SW 1271 (cell line): Measurements from ENCODE around the gene IL17REL.
"Not testable (repeated sequence)": the region's sequence is repeated elsewhere in the genome, so short reads cannot be mapped to it uniquely, and the experiment has no call there.

Experiments
- DNase-seq, 2 experiments: peaks; one replicate each; lab custom pipeline; 2025; lab: John Stamatoyannopoulos, UW

Gene IL17REL

DNA sequence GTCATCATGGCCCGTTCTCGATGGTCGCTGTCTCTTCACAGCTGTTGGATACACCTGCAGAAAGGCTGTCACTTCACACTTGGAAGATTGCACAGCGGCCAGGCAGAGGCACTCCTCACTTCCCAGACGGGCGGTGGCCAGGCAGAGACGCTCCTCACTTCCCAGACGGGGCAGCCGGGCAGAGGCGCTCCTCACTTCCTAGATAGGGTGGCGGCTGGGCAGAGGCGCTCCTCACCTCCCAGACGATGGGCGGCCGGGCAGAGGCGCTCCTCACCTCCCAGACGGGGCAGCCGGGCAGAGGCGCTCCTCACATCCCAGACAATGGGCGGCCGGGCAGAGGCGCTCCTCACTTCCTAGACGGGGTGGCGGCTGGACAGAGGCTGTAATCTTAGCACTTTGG is 22.7 kb downstream of the IL17REL start:
- DNase-seq = not testable (repeated sequence)

DNA sequence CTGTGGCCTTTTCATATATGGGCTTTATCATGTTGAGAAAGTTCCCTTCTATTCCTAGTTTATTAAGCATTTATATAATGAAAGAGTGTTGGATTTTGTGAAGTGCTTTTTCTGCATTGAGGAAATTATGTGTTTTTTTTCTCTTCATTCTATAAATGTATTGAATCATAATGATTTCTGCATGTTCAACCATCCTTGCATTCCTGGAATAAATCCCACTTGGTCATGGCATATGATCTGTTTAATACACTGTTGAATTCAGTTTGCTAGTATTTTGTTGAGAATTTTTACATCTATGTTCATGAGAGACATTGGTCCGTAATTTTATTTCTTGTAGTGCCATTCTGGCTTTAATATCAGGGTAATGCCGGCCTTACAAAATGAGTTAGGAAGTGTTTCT is 26.2 kb downstream of the IL17REL start:
- no peak for DNase-seq

DNA sequence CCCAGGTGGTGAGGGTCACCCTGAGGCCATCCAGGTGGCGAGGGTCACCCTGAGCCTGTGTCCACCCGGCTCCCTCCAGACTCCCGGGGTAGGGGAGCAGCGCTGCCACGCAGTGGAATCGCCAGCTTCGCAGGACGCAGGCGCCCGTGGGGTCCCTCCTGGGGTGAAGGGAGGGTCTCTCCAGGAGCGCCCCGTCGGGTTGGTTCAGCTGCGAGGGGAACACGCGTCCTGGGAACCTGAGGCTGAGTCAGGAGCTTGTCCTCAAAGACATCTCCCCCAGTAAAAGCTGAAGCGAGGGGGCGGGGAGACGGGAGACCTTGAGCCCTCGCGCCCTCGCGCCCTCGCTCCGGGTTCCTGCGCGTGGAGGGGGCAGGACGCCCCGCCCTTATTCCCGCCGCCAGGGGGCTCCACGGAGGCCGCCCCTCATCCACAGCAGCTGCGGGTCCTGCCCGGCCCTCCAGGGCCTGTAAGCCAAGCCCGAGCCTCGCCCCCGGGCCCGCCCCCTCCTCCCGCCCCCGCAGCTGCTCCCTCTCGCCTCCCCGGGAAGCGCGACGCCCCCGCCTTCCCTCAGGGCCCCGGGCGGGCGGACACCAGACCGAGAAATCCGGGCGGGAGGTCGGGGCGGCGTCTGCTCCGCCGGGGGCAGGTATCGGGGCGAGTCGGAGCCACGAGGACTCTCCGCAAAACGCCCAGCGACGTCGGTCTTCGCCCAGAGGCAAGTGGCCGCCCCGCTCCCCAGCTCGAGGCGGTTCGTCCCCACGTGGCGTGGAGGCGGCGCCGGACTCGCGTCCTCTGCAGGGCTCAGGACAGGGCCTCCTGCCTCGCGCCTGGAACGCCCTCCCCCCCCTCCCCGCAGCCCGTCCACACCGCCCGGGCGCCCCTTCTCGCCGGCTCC is 29.2 kb downstream of the IL17REL start:
- DNase-seq = no peak

DNA sequence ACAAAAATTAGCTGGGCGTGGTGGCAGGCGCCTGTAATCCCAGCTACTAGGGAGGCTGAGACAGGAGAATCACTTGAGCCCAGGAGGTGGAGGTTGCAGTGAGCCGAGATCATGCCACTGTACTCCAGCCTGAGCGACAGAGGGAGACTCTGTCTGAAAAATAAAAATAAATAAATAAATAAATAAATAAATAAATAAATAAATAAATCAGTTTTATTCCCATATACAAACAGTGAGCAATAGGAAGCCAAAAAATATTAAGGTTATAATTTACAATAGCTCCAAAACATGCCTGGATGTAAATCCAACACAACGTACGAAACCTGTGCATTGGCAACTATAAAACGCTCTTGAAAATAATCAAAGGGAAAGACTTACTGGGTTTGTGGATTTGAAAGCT is 30.8 kb downstream of the IL17REL start:
- DNase-seq = not testable (repeated sequence)

DNA sequence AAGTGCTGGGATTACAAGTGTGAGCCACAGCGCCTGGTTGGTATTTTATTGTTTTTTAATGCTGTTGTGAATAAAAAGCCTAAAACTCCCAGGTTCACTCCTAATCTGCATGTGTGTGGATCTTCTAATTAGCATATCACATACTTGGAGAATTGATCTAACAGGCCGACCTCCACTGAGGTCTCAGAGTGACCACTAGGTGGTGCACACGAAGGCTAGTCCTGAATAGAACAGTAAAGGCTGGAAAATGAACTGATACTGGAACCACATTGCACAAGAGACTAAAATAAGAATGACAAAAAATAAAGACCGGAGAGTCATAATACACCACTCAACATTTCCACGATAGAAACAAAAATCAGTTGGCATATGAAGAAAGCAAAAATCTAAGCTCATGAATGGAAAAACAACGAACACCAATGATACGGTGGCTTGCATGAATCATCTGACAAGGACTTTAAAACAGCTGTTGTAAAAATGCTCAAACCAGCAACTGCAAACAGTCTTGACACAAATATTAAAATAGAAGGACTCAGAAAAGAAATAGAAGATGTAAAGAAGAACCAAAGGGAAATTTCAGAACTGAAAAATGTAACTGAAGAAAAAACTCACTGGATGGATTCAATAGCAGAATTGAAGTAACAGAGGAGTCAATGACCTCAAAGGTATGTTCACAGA is 32.8 kb downstream of the IL17REL start:
- peak; percentile 17 to 25 for DNase-seq

DNA sequence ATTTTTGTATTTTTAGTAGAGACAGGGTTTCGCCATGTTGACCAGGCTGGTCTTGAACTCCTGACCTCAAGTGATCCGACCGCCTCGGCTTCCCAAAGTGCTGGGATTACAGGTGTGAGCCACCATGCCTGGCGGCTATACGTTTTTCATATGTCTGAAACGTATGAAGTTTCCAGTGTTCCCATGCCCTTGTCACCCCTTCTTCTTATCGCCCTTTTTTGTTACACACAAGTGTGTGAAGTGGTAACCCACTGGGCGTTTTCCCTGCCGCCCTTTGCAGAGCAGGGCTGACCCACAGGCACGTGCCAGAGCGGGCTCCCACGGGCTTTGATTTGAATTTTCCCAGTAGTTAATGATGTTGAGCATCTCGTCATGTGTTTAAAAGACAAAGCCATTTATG is 35.0 kb downstream of the IL17REL start:
- no peak for DNase-seq

DNA sequence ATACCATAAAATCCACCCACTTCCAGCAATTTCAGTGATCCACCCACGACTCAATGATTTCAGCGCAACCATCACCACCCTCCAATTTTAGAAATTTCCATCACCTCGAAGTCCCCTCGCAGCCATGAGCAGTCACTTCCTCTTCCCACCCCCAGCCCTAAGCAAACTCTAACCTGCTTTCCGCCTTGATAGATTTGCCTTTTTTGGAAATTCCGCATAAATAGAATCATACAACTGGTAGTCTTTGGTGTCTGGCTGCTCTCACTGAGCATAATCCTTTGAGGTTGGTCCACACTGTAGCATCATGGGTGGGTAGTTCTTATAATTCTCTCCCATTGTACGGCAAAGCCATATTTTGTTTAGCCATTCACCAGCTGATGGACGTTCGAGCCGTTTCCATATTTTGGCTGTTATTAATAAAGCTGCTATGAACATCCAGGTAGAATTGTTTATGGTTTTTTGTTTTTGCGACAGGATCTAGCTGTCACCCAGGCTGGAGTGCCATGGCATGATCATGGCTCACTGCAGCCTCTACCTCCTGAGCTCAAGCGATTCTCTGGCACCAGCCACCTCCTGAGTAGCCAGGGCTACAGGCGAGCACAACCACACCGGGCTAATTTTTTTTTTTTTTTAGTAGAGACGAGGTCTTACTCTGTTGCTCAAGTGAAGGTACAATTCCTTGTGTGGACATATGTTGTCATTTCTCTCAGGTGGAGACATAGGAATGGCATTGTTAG is 36.0 kb downstream of the IL17REL start:
- no peak for DNase-seq

DNA sequence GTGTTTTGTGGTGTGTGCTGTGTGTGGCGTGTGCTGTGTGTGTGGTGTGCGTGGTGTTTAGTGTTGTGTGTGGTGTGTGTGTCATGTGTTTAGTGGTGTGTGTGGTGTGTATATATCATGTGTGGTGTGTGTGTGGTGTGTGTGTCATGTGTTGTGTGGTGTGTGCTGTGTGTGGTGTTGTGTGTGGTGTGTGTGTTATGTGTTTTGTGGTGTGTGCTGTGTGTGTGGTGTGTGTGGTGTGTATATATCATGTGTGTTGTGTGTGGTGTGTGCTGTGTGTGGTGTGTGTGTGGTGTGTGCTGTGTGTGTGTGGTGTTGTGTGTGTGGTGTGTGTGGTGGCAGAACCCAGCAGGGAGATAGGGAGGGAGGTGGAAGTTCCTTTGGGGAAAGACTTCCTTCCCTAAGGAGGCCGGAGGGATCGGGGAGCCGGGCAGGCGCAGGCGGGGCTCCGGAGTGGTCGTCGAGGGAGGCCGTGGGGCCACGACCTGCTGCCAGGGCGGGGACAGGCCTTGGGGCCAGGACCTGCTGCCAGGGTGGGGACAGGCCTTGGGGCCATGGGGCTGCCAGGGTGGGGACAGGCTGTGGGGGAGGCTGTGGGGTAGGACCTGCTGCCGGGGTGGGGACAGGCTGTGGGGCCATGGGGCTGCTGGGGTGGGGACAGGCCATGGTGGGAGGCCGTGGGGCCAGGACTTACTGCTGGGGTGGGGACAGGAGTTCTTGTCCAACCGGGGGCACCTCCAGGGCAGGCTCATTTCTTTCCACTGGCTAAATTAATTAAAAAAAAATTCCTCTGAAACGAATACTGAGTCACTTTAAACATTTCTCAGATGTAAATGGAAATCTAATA is 36.8 kb downstream of the IL17REL start:
- no peak for DNase-seq

DNA sequence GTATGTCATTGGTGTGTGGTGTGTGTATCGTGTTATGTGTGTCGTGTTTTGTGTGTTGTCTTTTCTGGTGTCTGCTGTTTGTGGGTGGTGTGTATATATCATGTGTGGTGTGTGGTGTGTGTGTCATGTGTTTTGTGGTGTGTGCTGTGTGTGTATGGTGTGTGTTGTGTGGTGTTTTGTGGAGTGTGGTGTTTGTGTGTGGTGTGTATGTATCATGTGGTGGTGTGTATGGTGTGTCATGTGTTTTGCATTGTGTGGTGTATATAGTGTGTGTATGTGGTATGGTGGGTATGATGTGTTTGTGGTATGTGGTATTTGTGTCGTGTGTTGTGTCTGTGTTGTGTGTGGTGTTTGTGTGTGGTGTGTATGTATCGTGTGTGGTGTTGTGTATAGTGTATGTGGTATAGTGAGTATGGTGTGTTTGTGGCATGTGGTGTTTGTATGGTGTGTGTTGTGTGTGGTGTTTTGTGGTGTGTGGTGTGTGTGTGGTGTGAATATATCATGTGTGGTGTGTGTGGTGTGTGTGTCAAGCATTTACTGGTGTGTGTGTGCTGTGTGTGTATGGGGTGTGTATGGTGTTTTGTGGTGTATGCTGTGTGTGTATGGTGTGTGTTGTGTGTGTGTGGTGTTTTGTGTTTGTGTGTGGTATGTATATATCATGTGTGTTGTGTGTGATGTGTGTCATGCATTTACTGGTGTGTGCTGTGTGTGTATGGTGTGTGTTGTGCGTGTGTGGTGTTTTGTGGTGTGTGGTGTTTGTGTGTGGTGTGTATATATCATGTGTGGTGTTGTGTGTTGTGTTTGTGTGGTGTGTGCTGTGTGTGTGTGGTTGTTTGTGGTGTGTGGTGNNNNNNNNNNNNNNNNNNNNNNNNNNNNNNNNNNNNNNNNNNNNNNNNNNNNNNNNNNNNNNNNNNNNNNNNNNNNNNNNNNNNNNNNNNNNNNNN is 39.3 kb downstream of the IL17REL start:
- DNase-seq = no peak

DNA sequence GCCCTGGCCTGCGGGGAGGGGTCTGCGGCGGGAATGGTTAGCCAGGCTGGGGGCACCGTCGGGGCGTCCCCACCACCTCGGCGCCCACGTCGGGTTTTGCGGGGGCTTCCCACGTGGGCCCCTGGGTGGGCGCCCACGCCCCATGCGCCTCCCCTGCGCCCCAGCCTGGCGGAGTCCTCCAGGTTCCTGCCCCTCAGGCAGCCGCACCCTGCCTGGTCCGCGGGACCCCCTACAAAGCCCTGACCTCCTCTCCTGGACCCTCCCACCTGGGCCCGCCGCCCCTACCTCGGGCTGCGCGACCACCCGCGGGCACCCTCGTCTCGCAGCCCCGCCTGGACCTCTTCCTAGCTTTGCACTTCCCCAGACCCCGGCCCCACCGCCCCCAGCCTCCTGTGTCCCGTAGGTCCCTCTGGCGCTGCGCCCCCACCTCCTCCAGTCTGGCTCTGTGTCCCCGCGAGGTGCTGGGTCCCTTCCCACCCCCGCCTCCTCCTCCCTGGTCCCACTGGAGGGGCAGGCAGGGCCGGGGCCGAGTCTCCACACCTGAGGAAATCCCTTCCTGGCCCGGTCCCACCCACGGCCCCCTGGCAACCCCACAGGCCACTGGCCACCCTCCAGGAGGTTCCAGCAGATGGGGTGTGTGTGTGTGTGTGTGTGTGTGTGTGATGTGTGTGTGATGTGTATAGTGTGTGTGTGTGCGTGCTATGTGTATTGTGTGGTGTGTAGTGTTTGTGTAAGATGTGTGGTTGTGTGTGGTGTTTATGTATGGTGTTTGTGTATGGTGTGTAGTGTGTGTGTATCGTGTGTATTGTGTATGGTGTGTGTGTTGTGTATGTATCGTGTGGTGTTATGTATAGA is 40.2 kb downstream of the IL17REL start:
- no peak for DNase-seq

DNA sequence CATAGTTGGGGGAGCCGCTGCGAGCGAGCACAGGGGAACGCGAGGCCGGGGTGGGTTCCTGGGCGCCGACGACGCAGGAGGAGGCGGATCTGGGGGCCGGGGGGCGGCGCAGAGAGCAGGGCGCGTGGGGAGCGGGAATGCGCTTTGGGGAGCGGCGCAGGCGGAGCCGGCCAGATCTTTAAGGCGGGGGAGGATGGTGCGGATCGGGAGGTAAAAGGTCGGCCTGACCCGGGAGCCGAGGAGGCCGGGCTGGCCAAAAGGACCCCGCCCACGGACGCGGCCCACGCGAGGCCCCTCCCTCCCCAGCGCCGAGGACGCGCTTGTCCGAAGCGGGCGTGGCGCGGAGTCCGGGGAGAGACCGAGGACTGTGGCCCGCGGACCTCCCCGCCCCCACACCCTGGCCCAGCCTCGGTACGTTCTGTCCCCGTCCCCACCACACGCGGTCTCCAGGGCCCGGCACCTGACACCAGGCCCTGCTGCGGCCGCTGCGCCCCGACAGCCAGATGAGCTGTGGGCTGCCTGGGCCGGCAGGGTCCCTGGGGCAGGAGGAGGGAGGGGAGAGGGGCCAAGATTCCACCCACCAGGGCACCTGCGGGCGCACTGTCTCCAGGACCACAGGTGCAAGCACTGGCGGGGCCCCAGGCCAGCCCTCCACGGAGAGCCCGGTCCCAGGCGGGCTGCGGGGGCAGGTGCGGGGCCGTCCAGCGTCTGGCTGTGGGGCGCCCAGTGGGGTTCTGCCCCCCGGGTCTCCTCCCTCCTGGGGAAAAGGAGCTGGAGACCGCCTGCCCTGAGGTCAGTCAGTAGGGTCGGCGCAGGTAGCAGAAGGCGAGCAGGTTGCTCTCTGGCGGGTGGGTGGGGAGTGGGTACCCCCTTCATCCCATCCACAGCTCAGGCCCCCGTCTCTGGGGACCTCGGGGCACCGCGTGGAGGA is 41.1 kb downstream of the IL17REL start:
- DNase-seq = peak in 1 of 2 experiments; percentile 74

DNA sequence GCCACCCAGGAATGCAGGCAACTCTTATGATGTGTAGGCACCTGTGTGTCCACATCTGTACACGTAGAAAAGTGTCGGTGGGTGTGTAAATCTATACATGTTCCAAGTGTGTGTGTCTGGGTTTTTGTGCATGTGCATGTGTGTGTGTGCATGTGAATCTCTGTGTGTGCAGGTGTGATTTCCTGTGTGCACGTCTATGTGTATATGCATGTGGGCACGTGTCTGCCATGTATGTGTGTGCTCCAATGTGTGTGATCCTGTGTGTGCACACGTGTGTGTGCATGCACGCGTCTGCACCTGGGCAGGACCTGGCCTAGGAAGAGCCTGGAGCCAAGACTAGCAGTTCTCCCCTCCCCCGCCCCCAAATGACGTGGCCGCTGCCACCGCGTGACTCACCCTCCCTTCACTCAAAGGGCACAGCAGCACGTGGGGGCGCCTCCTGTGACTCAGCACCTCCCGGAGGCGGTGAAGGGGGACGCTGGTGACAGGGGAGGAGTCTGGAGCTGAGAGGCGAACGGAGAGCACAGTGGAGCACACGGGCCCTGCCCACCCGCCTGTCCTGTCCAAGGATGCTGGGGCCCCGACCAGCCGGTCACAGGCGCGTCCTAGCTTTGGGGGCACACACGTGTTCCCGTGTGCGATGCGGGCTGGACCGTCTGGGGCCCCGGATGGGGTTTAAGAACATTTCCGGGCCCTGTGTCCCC is 41.9 kb downstream of the IL17REL start:
- DNase-seq = peak; percentile 88 to 92

DNA sequence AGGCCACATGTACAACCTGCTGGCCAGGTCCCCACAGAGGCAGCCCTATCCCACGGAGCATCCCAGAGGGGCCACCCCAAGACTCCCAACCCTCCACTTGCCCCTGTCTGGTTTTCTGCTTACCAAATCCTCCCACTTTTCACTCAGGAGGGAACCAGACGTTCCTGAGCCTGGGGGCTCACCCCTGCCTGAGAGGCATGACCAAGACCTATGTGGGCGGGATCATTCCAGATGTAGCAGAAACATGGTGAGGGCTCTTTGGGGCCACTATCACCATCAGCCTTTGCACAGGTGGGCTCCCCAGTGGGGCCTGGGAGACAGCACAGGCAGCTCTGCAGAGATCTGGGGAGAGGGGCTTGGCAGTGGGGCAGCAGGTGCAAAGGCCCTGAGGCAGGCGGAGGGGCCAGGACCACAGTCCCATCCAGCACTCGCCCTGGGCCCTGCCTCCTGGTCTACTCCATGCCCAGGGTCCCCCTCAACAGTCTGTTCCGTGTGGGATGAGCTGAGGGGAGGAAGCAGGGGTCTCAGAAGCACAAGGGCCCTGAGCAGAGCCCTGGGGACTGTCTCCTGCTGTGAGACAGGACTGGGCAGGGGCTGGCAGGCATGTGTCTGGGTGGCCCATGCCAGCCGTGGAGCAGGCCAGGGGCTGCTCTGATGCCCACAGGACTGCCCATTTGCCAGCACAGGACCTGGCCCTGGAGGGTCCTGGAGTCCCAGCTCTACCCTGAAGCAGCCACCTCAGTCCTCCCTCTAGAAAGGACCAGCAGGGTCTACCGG is 42.6 kb downstream of the IL17REL start:
- no peak for DNase-seq

DNA sequence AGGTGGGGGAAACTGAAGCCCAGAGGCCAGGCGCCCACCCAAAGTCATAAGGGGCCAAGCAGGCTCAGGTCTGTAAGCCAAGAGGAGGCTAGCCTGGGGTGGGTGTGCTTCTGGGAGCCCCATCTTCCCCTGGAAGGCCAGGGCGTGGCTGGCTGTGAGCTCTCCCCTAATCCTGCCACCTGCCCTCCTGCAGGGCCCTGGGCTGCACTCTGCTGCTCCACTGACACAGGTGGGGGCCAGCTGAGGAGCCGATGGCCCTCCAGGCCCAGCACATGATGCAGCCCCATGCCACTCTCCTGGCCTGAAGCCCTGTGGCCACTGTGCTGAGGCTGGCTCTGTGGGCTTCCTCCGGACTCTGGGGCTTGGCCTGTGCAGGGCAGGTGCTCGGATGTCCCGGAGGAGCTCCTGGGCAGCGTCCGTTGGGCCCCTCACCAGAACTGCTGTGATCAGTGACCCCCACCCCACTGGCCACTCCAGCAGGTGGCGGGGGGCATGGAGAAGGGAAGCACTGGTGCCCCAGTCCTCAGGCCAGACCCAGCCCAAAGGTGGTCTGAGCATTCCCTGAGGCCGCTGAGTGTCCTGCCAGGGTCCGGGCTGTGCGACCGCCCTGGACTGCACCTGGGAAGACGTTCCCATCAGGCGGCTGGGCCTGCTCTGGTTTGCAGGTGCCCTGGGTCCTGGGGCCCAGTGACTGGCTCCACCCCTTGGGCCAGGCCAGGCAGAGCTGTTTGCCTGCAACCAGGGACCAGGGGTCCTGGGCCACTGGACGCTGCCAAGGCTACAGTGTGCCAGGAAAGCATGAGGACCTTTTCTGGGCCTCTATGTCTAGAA is 43.5 kb downstream of the IL17REL start:
- DNase-seq = no peak

DNA sequence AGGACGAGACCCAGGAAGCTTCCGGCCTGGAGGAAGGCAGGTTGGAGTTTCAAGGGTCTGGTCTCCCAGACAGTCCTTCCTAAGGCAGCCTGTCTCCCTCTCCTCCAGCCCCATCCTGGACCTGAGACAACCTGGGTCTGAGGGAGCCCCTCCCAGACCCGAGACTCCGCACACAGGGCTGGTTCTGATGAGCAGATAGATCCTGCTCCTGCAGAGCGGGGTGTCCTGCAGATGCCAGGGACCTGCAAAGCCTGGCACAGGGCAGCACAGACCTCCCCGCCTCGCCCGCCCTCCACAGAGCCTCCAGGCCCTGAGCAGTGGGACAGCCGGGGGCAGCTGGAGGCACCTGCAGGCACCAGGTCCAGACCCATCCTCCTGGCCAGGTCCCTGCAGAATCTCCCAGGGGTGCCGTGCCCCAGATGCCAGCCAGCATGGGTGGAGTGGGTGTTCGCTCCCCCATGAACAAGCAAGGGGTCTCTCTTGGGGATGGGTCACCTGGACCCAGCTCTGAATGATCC is 44.2 kb downstream of the IL17REL start:
- DNase-seq = no peak

DNA sequence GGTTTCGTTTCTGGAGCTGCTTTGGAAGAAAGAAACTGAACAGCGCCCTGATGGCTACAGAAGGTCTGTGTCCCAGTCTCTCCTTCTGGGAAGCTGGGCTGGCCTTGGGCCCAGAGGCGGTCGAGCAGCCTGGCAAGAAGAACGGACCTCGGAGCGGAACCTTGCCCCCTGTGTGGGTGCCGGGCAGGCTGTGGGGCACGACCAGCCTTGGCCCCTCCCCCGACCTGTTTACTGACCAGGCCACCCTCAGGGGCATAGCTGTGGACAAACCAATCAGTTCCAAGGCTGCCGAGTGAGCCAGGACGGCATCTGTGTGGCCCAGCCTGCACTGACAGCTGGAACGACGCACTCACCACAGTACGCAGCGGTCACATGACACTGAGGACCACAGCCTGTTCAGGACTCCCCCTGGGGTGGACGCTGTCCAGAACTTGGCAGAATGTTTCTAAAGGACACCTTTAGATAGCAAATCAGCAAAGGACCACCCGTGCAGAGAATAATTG is 44.8 kb downstream of the IL17REL start:
- DNase-seq = no peak
